Activated T-cell treated with anti-CD3 and anti-CD28 coated beads for 1 hour (primary cell): ENCODE data around the gene ZFC3H1.
"Not testable (repeated sequence)": the region's sequence is repeated elsewhere in the genome, so short reads cannot be mapped to it uniquely, and the experiment has no call there.

Source experiments
- DNase-seq: peaks from one replicate; pipeline ENCODE4 v3.0.0-alpha.2; 2020; ENCODE audit warnings: low read depth

The ZFC3H1 gene, protein sequence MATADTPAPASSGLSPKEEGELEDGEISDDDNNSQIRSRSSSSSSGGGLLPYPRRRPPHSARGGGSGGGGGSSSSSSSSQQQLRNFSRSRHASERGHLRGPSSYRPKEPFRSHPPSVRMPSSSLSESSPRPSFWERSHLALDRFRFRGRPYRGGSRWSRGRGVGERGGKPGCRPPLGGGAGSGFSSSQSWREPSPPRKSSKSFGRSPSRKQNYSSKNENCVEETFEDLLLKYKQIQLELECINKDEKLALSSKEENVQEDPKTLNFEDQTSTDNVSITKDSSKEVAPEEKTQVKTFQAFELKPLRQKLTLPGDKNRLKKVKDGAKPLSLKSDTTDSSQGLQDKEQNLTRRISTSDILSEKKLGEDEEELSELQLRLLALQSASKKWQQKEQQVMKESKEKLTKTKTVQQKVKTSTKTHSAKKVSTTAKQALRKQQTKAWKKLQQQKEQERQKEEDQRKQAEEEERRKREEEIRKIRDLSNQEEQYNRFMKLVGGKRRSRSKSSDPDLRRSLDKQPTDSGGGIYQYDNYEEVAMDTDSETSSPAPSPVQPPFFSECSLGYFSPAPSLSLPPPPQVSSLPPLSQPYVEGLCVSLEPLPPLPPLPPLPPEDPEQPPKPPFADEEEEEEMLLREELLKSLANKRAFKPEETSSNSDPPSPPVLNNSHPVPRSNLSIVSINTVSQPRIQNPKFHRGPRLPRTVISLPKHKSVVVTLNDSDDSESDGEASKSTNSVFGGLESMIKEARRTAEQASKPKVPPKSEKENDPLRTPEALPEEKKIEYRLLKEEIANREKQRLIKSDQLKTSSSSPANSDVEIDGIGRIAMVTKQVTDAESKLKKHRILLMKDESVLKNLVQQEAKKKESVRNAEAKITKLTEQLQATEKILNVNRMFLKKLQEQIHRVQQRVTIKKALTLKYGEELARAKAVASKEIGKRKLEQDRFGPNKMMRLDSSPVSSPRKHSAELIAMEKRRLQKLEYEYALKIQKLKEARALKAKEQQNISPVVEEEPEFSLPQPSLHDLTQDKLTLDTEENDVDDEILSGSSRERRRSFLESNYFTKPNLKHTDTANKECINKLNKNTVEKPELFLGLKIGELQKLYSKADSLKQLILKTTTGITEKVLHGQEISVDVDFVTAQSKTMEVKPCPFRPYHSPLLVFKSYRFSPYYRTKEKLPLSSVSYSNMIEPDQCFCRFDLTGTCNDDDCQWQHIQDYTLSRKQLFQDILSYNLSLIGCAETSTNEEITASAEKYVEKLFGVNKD (N-terminal part only)

DNA sequence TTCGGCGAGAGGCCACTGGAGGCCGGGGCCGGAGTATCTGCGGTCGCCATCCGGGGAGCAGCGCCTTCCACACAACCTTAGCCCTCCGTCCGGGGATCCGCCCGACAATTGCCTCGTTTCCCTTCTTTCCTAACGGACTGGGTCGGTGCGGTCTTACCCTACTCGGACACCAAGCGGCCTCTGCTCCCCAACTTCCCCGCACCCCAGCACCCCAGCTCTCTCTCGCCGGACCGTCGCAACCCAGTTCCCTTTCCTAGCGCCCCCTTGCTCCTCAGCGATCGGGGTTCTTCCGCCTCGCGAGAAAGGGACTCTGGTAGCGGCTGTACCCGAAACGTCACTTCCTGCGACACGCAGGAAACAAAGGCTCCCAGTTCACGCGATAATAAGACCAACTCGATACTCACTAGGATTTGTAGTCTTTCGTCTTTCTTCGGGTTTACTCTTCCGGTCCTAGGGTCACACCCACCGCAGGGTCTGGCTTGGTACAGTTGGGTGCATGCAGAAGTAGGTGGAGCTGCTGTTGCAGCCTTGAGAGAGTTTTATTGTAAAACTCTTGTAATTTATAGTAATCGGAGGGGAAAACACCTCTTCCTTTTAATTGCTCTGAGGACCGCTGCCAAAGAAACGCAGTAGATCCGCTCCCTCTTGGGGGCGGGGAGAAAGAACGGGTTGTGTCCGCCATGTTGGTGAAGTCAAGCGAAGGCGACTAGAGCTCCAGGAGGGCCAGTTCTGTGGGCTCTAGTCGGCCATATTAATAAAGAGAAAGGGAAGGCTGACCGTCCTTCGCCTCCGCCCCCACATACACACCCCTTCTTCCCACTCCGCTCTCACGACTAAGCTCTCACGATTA, at the start of gene ZFC3H1, which contains the start of gene THAP2:
Gene ZFC3H1, minus strand, starts transcription at position 288 of the 850 bp plus-strand sequence. Its CDS starts 238 bp downstream, at position 50.
Gene THAP2, plus strand, starts transcription at position 741 of the 850 bp plus-strand sequence. CDS start 209 bp downstream, outside the sequence.
- peak; percentile 82 for DNase-seq

DNA sequence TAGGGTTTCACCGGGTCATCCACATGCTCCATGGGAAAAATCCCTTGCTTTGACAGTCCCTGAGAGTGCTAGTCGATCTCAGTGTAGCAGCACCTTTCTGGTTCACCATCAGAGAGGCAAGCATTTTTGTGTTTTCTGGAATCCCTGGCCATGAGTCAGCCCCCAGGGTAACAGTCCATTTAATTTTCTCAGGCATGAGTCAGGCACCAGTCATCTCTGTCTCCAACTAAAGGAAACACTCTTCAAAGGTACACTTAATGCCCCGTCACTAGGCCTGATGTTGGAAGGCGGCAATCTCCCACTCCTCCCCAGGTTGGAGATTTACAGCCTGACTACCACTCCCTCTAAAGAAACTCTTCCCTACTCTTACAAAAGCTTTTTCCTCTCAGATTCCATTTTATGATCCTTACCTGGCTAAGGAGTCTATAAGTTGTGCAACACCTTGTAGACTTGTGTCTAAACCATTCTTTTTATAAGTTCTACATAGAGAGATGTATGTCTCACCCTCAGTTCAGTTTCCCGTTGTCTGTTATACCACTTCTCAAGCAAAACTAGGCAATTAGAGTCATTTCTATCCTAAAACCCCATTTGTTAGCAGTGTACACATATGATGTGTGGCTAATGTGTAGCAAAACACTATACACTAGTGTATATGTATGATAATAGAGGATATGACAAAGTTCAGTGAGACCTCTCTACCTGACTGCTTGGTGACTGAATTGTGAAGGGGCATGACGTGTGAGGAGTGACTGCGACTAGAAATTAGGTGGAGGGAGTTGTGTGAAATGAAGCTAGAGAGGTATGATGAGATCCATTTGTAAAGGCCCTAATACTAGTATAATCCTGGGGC, 46.9 kb upstream of the ZFC3H1 start:
- no peak for DNase-seq

- DNase-seq: no peak
These were observed 45.0 kb upstream of the ZFC3H1 start for GRCh38 chr12:71708658-71709057.

- no peak for DNase-seq
These were observed 41.3 kb upstream of the ZFC3H1 start for GRCh38 chr12:71704920-71705319.

DNA sequence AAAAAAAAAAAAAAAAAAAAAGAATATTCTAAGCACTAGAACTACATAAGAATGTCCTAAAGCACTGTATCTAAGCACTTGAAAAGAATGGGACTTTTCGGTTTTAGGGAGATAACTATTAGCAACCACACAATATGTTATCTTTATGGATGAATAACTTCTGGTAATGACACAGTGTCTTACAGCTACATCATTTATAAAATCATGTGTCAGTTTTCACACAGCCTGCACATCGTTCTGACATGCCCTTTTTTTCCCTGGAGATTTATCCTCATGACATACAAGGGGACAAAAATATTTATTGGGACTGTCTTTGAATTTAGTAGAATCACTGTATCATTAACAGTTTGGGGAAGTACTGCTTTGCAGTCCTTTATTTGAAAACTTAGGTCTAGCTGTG, 39.6 kb upstream of the ZFC3H1 start:
- DNase-seq: no peak

GRCh38 chr12:71702590-71702989, 38.9 kb upstream of the ZFC3H1 start:
- no peak for DNase-seq

DNA sequence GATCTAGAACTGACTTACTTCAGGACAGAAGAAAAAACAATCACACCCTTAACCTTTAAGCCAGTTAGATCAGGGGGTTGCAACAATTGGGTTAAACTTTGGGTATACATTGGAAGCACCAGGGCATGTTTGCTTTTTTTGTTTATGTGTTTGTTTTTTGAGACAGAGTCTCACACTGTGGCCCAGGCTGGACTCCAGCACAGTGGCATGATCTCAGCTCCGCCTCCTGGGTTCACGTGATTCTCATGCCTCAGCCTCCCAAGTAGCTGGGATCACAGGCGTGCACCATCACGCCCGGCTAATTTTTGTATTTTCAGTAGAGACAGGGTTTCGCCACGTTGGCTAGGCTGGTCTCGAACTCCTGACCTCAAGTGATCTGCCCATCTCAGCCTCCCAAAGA, 38.5 kb upstream of the ZFC3H1 start:
- DNase-seq: not testable (repeated sequence)

DNA sequence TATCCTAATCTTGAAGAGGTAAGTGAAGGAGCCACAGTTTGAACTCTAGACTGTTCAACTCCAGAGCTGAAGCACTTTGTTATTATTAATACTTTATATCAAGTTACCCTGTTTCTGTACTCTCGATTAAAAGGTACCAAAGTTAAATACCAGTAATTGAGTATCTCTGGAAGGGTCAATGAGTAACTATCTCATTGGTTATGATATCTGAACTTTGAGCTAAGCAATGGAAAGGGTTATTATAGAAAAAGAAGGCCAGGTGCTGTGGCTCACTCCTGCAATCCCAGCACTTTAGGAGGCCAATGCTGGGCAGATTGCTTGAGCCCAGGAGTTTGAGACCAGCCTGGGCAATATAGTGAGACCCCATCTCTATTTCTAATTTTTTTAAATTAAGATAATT, 32.1 kb upstream of the ZFC3H1 start:
- DNase-seq: no peak

DNA sequence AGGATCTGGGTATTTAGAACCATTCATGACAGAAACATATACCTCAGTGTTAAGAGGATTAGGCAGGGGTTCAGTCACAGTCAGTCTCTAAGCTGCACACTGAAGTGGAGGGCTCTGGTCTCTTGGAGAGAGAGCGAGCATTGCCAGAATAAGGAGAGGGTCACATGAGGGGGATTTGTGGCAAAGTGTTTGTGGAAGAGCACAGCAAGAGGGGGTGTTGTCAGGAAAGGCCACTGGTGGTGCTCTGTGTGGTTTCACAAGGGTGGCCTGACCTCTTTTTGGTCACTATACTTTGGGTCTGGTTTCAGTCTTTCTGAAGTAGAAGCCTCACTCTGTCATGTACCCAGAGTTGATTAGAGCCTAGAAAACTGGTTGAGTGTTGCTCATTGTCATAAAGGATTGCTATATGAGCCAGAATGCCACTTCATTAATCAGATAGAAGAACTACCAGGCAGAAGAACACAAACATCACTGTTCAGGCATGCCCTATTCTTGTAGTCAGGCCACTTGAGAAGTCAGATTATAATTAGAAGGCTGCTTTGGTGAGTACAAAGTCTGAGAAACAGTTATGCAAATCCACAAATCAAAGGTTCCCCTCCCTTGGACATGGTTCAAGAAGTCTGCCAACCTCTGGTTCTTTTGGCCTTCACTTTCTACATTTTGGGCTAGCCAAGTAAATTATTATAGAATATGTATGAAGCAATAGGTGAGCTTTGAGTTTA, 30.6 kb upstream of the ZFC3H1 start:
- DNase-seq: no peak

GRCh38 chr12:71693651-71694050, 30.0 kb upstream of the ZFC3H1 start:
- not testable (repeated sequence) for DNase-seq

- DNase-seq: no peak
These were observed 29.5 kb upstream of the ZFC3H1 start for GRCh38 chr12:71693126-71693525.

DNA sequence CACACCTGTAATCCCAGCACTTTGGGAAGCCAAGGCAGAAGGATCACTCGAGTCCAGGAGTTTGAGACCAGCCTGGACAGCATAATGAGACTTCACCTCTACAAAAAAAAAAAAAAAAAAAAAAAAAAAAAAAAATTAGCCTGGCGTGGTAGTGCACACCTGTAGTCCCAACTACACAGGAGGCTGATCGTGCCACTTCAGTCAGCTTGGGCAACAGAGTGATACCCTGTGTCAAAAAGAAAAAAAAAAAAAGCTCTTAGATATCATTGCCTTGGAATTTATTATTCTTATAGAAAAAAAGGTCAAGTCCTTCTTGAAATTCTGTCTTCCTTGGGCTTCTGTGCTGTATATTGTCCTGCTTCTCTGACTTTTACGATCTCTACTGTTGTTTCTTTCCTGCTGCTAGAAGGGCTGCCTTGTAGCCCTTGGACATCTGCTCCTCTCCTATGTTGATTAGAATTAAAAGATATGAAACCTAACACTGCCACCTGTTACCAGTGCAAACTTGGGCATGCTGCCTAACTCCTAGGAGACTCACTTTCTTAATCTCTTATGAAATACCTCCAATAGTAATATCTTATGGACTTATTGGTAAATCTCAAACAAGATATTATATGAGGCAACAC, 28.0 kb upstream of the ZFC3H1 start:
- no peak for DNase-seq

- no peak for DNase-seq
These were observed 25.4 kb upstream of the ZFC3H1 start for GRCh38 chr12:71688961-71689570.

DNA sequence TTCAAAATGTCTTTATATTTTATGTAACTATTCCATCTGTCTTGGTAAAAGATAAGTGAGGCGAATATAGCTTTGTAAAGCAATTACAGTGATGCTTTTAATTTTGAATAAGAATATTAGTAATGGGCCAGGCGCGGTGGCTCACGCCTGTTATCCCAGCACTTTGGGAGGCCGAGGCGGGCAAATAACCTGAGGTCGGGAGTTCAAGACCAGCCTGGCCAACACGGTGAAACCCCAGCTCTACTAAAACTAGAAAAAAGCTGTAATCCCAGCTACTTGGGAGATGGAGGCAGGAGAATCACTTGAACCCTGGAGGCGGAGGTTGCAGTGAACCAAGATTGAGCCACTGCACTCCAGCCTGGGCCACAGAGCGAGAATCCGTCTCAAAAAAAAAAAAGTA, 23.5 kb upstream of the ZFC3H1 start:
- DNase-seq: not testable (repeated sequence)

GRCh38 chr12:71686658-71687025, 23.0 kb upstream of the ZFC3H1 start:
- no peak for DNase-seq

GRCh38 chr12:71685914-71686657, 22.4 kb upstream of the ZFC3H1 start, which contains the start of gene TMEM19:
Gene TMEM19, plus strand, starts transcription at chr12:71686082. Its CDS starts 599 bp downstream, at chr12:71686681.
- peak; percentile 74 for DNase-seq

DNA sequence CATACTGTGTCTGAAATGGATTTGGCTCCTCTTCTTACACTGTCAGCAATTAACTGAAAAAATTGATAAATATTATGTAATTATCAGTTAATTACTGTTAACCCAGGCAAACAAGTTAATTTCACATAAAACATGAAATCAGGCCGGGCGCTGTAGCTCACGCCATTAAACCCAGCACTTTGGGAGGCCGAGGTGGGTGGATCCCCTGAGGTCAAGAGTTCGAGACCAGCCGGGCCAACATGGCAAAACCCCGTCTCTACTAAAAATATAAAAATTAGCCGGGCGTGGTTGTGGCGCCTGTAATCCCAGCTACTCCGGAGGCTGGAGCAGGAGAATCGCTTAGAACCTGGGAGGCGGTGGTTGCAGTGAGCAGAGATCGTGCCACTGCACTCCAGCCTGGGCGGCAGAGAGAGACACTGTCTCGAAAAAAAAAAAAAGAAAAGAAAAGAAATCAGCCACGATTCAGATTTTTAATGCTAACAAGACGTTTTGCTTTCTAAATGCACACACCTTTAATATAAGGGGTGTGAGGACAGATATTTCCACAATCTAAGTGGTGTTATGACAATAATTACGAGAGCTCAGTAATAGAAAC, 21.8 kb upstream of the ZFC3H1 start:
- DNase-seq: no peak
